ENCODE measurements around the gene GABRR1. TPM values are rescaled to one million over a fixed set of nuclear protein-coding genes. Genes with fewer than 3 reads are reported as not detected.
"Not testable (repeated sequence)": the region's sequence is repeated elsewhere in the genome, so short reads cannot be mapped to it uniquely, and the experiment has no call there.

Gene GABRR1
- polyA plus RNA-seq, 4 donors: 2.0 to 6.5 (median 2.4) TPM

DNA sequence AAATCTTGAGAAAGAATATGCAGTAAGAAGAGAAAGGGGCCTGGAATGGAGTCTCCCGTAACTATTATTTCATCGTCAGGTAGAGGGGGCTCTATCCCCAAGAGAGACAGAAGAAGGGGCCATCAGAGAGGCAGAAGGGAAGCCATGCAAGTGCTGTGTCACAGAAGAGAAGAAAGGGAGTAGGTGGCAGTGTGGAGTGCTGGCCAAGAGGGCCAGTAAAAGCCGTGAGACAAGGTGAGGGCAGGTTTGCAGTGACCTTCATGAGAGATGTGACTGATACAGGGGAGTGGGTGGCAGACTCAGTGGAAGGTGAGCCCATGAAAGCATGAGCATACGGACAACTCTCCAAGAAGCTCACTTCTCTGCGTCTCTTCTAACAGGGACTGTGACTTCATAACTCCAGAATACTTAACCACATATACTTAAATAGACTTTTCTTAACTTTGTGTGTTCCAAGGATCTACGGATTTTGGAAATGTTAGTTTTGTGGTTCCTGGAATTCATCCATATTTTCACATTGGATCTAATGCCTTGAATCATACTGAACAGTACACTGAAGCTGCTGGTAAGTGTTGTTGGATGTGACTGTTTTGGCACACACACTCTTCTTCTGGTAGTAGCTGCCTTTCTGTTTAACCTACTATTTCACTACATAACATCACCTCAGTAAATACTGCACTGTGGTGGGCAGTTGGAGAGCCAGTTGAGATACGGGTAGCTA, 55.7 kb downstream of the GABRR1 start:
- DNase-seq (ENCODE audit: low read depth in 4 of 4, low spot score in 3 of 4): no peak

GRCh38 chr6:89160331-89161092, 56.6 kb downstream of the GABRR1 start:
- no peak for DNase-seq (ENCODE audit: low read depth in 4 of 4, low spot score in 3 of 4)

GRCh38 chr6:89154131-89154530, 63.0 kb downstream of the GABRR1 start:
- DNase-seq (ENCODE audit: low read depth in 4 of 4, low spot score in 3 of 4): no peak

DNA sequence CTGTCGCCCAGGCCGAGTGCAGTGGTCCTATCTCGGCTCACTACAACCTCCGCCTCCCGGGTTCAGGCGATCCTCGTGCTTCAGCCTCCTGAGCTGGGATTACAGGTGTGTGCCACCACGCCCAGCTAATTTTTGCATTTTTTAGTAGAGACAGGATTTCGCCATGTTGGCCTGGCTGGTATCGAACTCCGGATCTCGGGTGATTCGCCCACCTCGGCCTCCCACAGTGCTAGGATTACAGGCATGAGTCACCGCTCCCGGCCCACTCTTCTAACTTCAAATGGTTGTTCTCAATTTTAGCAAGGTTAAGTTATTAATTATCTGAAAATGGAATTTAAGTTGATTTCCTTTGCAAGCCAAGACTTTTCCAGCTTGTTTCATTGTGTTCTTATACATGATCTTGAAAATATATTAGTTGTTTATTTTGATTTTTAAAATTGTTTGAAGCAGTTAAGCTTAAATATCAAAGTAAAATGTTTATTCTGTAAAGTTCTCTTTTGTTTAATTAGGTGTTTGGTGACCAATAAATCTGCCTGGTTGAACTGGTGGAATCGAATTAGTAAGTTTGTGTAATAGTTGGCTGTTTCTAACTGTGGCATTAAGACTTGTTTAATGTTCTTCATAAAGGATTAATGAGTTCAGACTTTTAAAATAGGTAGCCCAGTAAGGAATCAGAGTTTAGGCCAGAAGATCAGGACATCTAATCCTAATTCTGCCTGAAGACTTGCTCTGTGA, 69.0 kb downstream of the GABRR1 start:
- no peak for DNase-seq (ENCODE audit: low read depth in 4 of 4, low spot score in 3 of 4)

DNA sequence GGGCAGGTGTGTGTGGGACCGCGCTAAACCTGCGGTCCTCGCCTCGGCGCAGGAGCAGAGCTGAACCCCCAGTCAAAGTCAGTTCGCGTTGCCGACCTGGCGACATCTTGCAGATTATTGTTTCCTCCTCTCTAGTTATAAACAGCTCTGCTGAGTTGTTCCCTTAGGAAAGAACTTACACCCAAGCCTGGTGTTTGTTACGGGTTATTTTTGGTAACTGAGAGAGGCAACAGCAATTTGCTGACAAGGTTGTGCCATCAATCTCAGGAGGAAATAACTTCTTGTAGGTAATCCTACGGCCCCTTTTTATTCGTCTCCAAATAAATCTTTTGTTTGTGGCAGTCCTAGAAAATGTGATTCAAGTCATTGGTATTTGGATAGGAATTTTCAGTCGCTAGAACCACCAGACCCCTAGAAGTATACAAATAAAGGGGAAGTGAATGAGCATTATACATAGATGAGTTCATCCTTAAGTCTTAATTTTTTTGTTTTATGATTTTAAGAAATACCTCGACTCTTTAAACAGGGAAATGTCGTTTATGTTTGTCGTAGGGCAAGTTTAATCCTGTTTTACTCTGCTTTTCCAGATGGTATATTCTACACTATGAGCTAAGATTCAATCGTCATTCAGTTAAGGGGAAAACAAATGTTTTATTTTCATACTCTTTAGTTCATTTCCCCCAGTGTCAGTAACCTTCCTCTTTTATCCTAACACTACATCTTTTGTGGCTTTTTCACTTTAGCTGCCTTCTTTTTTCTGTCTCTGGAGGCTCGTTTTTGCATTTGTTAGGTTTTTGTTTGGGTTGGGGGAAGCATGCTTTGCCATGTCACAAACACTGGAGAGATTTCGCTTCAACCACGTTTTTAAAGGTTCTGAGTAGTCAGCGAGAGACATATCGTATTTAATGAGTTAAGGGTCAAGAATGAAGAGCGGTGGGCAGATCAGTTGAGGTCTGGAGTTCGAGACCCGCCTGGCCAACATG, 70.1 kb downstream of the GABRR1 start:
- peak in 2 of 4 donors; percentile 36 to 43 for DNase-seq (ENCODE audit: low read depth in 4 of 4, low spot score in 3 of 4)

GRCh38 chr6:89145956-89146717, 71.0 kb downstream of the GABRR1 start, which contains the start of gene PM20D2:
PM20D2 (plus strand) TSS chr6:89146055; CDS start chr6:89146145, 90 bp downstream.
- peak in 2 of 4 donors; percentile 55 to 56 for DNase-seq (ENCODE audit: low read depth in 4 of 4, low spot score in 3 of 4)

GRCh38 chr6:89145091-89145955, 71.8 kb downstream of the GABRR1 start:
- peak in 1 of 4 donors; percentile 36 for DNase-seq (ENCODE audit: low read depth in 4 of 4, low spot score in 3 of 4)

DNA sequence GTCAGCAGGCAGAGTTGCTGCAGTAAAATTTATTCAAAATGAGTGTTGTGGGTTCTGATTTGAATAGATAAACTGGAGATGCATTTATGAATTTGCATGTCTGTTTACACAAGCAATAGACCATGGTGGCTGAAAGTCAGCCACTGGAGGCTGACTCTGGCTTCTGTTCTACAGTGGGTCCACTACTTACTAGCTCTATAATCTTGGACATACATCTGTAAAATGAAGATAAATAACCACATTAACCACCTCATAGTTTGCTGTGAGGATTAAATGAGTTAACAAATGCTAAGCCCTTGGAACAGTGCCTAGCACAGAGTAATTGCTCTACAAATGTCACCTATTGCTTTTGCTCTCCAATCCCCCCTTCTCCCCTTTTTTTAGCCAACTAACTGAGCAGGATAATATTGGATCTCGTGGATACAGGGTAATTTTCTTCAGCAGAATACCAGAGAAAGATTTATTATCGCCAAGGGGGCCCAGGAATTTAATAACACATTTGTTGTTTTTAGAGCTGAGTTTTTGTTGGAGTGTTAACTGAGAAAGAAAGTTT, 72.7 kb downstream of the GABRR1 start:
- no peak for DNase-seq (ENCODE audit: low read depth in 4 of 4, low spot score in 3 of 4)

- no peak for DNase-seq (ENCODE audit: low read depth in 4 of 4, low spot score in 3 of 4)
Observed at GRCh38 chr6:89140347-89141156, 76.6 kb downstream of the GABRR1 start.

GRCh38 chr6:89139509-89140346, 77.4 kb downstream of the GABRR1 start:
- no peak for DNase-seq (ENCODE audit: low read depth in 4 of 4, low spot score in 3 of 4)

- no peak for DNase-seq (ENCODE audit: low read depth in 4 of 4, low spot score in 3 of 4)
Observed at GRCh38 chr6:89138173-89138572, 79.0 kb downstream of the GABRR1 start.

DNA sequence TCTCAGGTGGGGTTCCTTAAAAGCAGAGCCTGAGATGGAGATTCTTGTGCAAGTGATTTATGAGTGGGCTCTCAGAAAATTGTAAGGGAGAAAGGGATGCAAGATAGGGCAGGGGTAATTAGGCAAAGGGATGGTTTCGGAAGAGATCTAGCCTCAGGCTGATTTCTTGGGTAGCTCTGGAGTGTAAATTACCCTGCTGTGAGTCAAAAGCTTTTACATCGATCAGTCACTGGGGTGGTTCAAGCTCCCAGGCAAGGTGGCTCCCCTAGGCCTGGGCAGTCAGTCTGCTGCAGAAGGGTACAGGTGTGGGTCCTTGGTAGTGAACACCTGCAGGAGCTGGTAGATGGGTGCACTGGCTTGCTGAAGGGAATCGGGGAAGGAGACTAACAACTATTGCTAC, 82.4 kb downstream of the GABRR1 start:
- no peak for DNase-seq (ENCODE audit: low read depth in 4 of 4, low spot score in 3 of 4)

- DNase-seq (ENCODE audit: low read depth in 4 of 4, low spot score in 3 of 4): no peak
Observed at GRCh38 chr6:89133981-89134380, 83.2 kb downstream of the GABRR1 start.

DNA sequence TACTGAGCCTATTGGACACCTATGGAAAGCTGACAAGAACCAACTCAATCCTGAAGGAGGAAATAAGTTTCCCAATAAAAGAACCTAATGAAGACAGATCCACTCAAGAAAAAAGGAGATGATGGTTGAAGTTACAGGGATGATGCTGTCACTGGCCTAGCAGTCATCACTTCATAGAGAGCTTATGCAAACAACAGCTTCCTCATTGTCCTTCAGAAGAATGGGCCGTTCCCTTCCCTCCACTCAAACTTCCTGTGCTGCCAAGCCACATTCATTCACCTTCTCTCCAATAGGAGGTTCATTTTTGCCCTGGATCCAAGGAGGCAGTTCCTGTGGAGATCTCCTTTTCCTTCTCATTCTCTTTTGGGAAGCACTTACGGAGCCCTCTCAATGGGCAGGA, 85.1 kb downstream of the GABRR1 start:
- DNase-seq (ENCODE audit: low read depth in 4 of 4, low spot score in 3 of 4): no peak

DNA sequence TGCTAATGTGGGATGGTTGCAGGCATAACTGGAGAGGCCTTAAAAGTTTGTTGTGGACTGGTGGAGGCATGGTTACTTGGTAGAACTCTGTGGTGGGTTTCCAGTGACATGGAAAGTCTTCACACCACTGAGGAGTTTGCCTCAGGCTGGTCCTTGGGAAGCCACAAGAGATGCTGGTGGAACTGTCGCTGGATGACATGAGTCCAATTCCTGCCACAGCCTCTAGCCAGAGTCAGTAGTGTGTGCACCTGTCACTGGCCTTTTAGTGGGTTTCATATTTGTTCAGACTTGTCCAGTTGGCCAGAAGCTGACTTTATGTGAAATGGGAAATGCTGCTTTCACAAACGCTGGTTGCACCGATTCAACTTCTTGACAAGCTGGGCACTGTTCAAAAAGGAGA, 85.6 kb downstream of the GABRR1 start:
- DNase-seq (ENCODE audit: low read depth in 4 of 4, low spot score in 3 of 4): no peak

- DNase-seq (ENCODE audit: low read depth in 4 of 4, low spot score in 3 of 4): not testable (repeated sequence)
Observed at GRCh38 chr6:89128256-89128671, 88.9 kb downstream of the GABRR1 start.
